SJCRH30 (cell line): ENCODE data around the gene SOX13. TPM values are rescaled to one million over a fixed set of nuclear protein-coding genes. Genes with fewer than 3 reads are reported as not detected.

Source experiments
- DNase-seq, 2 experiments: peaks; one replicate each; pipeline ENCODE4 v3.0.0-alpha.2; 2015 to 2020
- H3K27ac ChIP-seq: fragments of 250-450 bp; sonication (Bioruptor Pico); 2 replicates; pipeline ENCODE4 v1.5.1; 2020; ENCODE audit warnings: mild to moderate bottlenecking, moderate library complexity
- H3K27me3 ChIP-seq: fragments of 250-450 bp; sonication (Bioruptor Pico); 2 replicates; pipeline ENCODE4 v1.5.1; 2020; ENCODE audit warnings: mild to moderate bottlenecking, moderate library complexity
- H3K36me3 ChIP-seq: fragments of 250-450 bp; sonication (Bioruptor Pico); 2 replicates; pipeline ENCODE4 v1.5.1; 2020; ENCODE audit warnings: mild to moderate bottlenecking, moderate library complexity
- H3K4me1 ChIP-seq: fragments of 250-450 bp; sonication (Bioruptor Pico); 2 replicates; pipeline ENCODE4 v1.5.1; 2020; ENCODE audit warnings: mild to moderate bottlenecking, moderate library complexity
- H3K4me3 ChIP-seq: fragments of 250-450 bp; sonication (Bioruptor Pico); 2 replicates; pipeline ENCODE4 v1.5.1; 2020; ENCODE audit warnings: mild to moderate bottlenecking, moderate library complexity
- H3K9me3 ChIP-seq: fragments of 250-450 bp; sonication (Bioruptor Pico); replicated peaks from 2 replicates; pipeline ENCODE4 v1.5.1; 2020; ENCODE audit warnings: mild to moderate bottlenecking, moderate library complexity
- total RNA-seq: library from RNA; depleted of rRNA; stranded (reverse); fragments of >200 nt; shearing (Covaris generic); gene quantifications from 2 replicates; pipeline ENCODE4 v1.2.3, GENCODE V29; 2014

The SOX13 gene
- total RNA-seq, 1 experiment from 2014 or later, result 35.1 TPM

GRCh38 chr1:204134103-204134502, 61.2 kb downstream of the SOX13 start:
- Histone ChIP-seq H3K27me3 (no peaks in the 10 kb centered on the region), H3K27ac (no peak overlapping the region), H3K36me3 (no peaks in the 10 kb centered on the region), H3K9me3 (no peaks in the 10 kb centered on the region), H3K4me1 (peaks cover 6% of the 10 kb centered on the region; the same call in 1 of the 2 replicates), H3K4me3 (no peak overlapping the region)
- DNase-seq, result no peak

GRCh38 chr1:204136814-204137213, 63.9 kb downstream of the SOX13 start:
- Histone ChIP-seq H3K27ac (no peak overlapping the region), H3K4me1 (no peaks in the 10 kb centered on the region), H3K27me3 (no peaks in the 10 kb centered on the region), H3K9me3 (no peaks in the 10 kb centered on the region), H3K4me3 (no peak overlapping the region), H3K36me3 (no peaks in the 10 kb centered on the region)
- DNase-seq, result no peak

- H3K27ac ChIP-seq, result no peak overlapping the region
- H3K4me1 ChIP-seq, result no peaks in the 10 kb centered on the region
- no peak for DNase-seq
- no peaks in the 10 kb centered on the region for H3K9me3 ChIP-seq
- no peaks in the 10 kb centered on the region for H3K36me3 ChIP-seq
- no peak overlapping the region for H3K4me3 ChIP-seq
- no peaks in the 10 kb centered on the region for H3K27me3 ChIP-seq
Measured at GRCh38 chr1:204139088-204139487, 66.2 kb downstream of the SOX13 start.

GRCh38 chr1:204139952-204140351, 67.0 kb downstream of the SOX13 start:
- no peaks in the 10 kb centered on the region for H3K27me3 ChIP-seq
- DNase-seq, result no peak
- H3K4me3 ChIP-seq, result no peak overlapping the region
- H3K9me3 ChIP-seq, result no peaks in the 10 kb centered on the region
- H3K4me1 ChIP-seq, result no peaks in the 10 kb centered on the region
- no peak overlapping the region for H3K27ac ChIP-seq
- no peaks in the 10 kb centered on the region for H3K36me3 ChIP-seq

GRCh38 chr1:204141131-204141530, 68.2 kb downstream of the SOX13 start:
- Histone ChIP-seq H3K4me3 (no peak overlapping the region), H3K36me3 (no peaks in the 10 kb centered on the region), H3K9me3 (no peaks in the 10 kb centered on the region), H3K4me1 (no peaks in the 10 kb centered on the region), H3K27me3 (no peaks in the 10 kb centered on the region), H3K27ac (no peak overlapping the region)
- DNase-seq, result no peak

GRCh38 chr1:204142032-204142974, 69.4 kb downstream of the SOX13 start:
- Histone ChIP-seq H3K9me3 (no peaks in the 10 kb centered on the region), H3K27me3 (no peaks in the 10 kb centered on the region), H3K4me3 (no peak overlapping the region), H3K36me3 (no peaks in the 10 kb centered on the region), H3K27ac (no peak overlapping the region), H3K4me1 (no peaks in the 10 kb centered on the region)
- no peak for DNase-seq

GRCh38 chr1:204143276-204144041, 70.5 kb downstream of the SOX13 start:
- H3K27me3 ChIP-seq, result no peaks in the 10 kb centered on the region
- no peaks in the 10 kb centered on the region for H3K9me3 ChIP-seq
- H3K36me3 ChIP-seq, result no peaks in the 10 kb centered on the region
- H3K4me1 ChIP-seq, result no peaks in the 10 kb centered on the region
- no peak for DNase-seq
- no peak overlapping the region for H3K27ac ChIP-seq
- no peak overlapping the region for H3K4me3 ChIP-seq

- Histone ChIP-seq H3K9me3 (no peaks in the 10 kb centered on the region), H3K4me3 (no peak overlapping the region), H3K27me3 (no peaks in the 10 kb centered on the region), H3K36me3 (no peaks in the 10 kb centered on the region), H3K4me1 (no peaks in the 10 kb centered on the region), H3K27ac (no peak overlapping the region)
- DNase-seq, result no peak
Measured at GRCh38 chr1:204145033-204145504, 72.2 kb downstream of the SOX13 start.

GRCh38 chr1:204146309-204146708, 73.4 kb downstream of the SOX13 start:
- Histone ChIP-seq H3K4me3 (no peak overlapping the region), H3K4me1 (no peaks in the 10 kb centered on the region), H3K36me3 (no peaks in the 10 kb centered on the region), H3K27ac (no peak overlapping the region), H3K9me3 (no peaks in the 10 kb centered on the region), H3K27me3 (no peaks in the 10 kb centered on the region)
- no peak for DNase-seq

- no peak overlapping the region for H3K4me3 ChIP-seq
- DNase-seq, result no peak
- H3K27me3 ChIP-seq, result no peaks in the 10 kb centered on the region
Measured at GRCh38 chr1:204146965-204147364, 74.0 kb downstream of the SOX13 start.

GRCh38 chr1:204147406-204148383, 74.8 kb downstream of the SOX13 start:
- DNase-seq, result no peak
- Histone ChIP-seq H3K27ac (no peak overlapping the region), H3K4me3 (no peak overlapping the region), H3K9me3 (no peaks in the 10 kb centered on the region), H3K4me1 (no peaks in the 10 kb centered on the region; the same call in 1 of the 2 replicates), H3K27me3 (no peaks in the 10 kb centered on the region), H3K36me3 (no peaks in the 10 kb centered on the region)

More at GRCh38 chr1:204146965-204147364, 74.0 kb downstream of the SOX13 start:
- H3K27ac ChIP-seq, result no peak overlapping the region
- no peaks in the 10 kb centered on the region for H3K4me1 ChIP-seq
- H3K9me3 ChIP-seq, result no peaks in the 10 kb centered on the region
- no peaks in the 10 kb centered on the region for H3K36me3 ChIP-seq

GRCh38 chr1:204149107-204149506, 76.2 kb downstream of the SOX13 start:
- no peak overlapping the region for H3K4me3 ChIP-seq
- H3K4me1 ChIP-seq, result no peaks in the 10 kb centered on the region; the same call in 1 of the 2 replicates
- no peak overlapping the region for H3K27ac ChIP-seq

GRCh38 chr1:204149635-204150565, 77.0 kb downstream of the SOX13 start:
- H3K4me1 ChIP-seq, result no peaks in the 10 kb centered on the region; the same call in 1 of the 2 replicates
- DNase-seq, result no peak
- H3K36me3 ChIP-seq, result no peaks in the 10 kb centered on the region
- no peaks in the 10 kb centered on the region for H3K9me3 ChIP-seq
- no peak overlapping the region for H3K27ac ChIP-seq
- H3K4me3 ChIP-seq, result no peak overlapping the region
- H3K27me3 ChIP-seq, result no peaks in the 10 kb centered on the region

More at GRCh38 chr1:204149107-204149506, 76.2 kb downstream of the SOX13 start:
- Histone ChIP-seq H3K27me3 (no peaks in the 10 kb centered on the region), H3K36me3 (no peaks in the 10 kb centered on the region), H3K9me3 (no peaks in the 10 kb centered on the region)
- no peak for DNase-seq
